GM13977 (cell line): ENCODE data around the gene ZNF609.

ENCODE experiments used
- DNase-seq: peaks from one replicate; pipeline ENCODE4 v3.0.0; 2012; ENCODE audit warnings: low spot score
- CTCF ChIP-seq: IDR thresholded peaks from 2 replicates; pipeline ENCODE4 v1.5.1; 2012; ENCODE audit warnings: mild to moderate bottlenecking, control low read depth; ENCODE audit not compliant: insufficient read depth; ENCODE audit errors: extremely low read depth, missing control alignments
- in situ Hi-C: fragments of 300-500 bp; cut with MboI; formaldehyde crosslinking; loops from one replicate; pipeline ENCODE4 v1.12.0; 2022; ENCODE audit warnings: low sequenced_read_pairs, low pct_unique_long_range_greater_than_20kb, mixed read lengths, inconsistent platforms; ENCODE audit not compliant: unreplicated experiment

Gene ZNF609

GRCh38 chr15:64544450-64544849 is 84.1 kb downstream of the ZNF609 start:
- no peak for DNase-seq
- in situ Hi-C loops, result no loop called here
- TF ChIP-seq CTCF, result no peak

GRCh38 chr15:64547275-64547674 is 86.9 kb downstream of the ZNF609 start:
- no peak for TF ChIP-seq CTCF
- DNase-seq, result no peak
- in situ Hi-C loops, result no loop called here

- TF ChIP-seq CTCF, result no peak
- DNase-seq, result no peak
- in situ Hi-C loops, result no loop called here
These were observed 87.9 kb downstream of the ZNF609 start for GRCh38 chr15:64548235-64548634.

- DNase-seq, result no peak
- TF ChIP-seq CTCF, result no peak
- in situ Hi-C loops, result no loop called here
These were observed 89.5 kb downstream of the ZNF609 start for GRCh38 chr15:64549860-64550259.

- no peak for DNase-seq
- no peak for TF ChIP-seq CTCF
- in situ Hi-C loops, result no loop called here
These were observed 92.0 kb downstream of the ZNF609 start for GRCh38 chr15:64552281-64552948.

GRCh38 chr15:64558460-64559179 is 98.2 kb downstream of the ZNF609 start:
- no peak for DNase-seq
- in situ Hi-C loops, result no loop called here

More at GRCh38 chr15:64558460-64559179, 98.2 kb downstream of the ZNF609 start:
- TF ChIP-seq CTCF, result no peak
